Ovary (tissue), 3 donors: Measurements from ENCODE around the gene KLK11.

Source experiments
- CTCF ChIP-seq, 3 donors: fragments of 450-650 bp in 2 of 3; fragments of 200-600 bp in 1 of 3; IDR thresholded peaks; one replicate each; pipeline versions ENCODE4 v1.5.1 to v1.8.0; 2016 to 2022; ENCODE audit warnings: antibody characterized with exemption in 3 of 3, mild to moderate bottlenecking in 1 of 3
- EP300 ChIP-seq: sonication (generic); formaldehyde crosslinking; IDR thresholded peaks from one replicate; pipeline ENCODE4 v1.6.1; 2017; ENCODE audit warnings: antibody characterized with exemption
- POLR2A ChIP-seq: fragments of 450-650 bp; IDR thresholded peaks from one replicate; pipeline ENCODE4 v1.6.1; 2017; ENCODE audit warnings: antibody characterized with exemption, mild to moderate bottlenecking, moderate library complexity
- donor health status: DM: no; HTN: no; CAD: no.

GRCh38 chr19:51000426-51000825 is 26.0 kb downstream of the KLK11 start:
- TF ChIP-seq CTCF (IDR thresholded peaks at IDR 0.05) (no peak), POLR2A (no peak), EP300 (no peak)
